HUES48 (cell line): ENCODE measurements around the gene DAPK2.

Source experiments
- H3K27ac ChIP-seq: one replicate; pipeline ENCODE4 v1.7.0; 2013; ENCODE audit warnings: low read depth, low read length, inconsistent platforms
- H3K27me3 ChIP-seq: 2 replicates; pipeline ENCODE4 v1.6.1; 2013; ENCODE audit warnings: mild to moderate bottlenecking, low read length; ENCODE audit not compliant: control insufficient read depth, insufficient read depth
- H3K36me3 ChIP-seq: 2 replicates; pipeline ENCODE4 v1.6.1; 2013; ENCODE audit warnings: low read length; ENCODE audit not compliant: control insufficient read depth, insufficient read depth
- H3K4me1 ChIP-seq: 2 replicates; pipeline ENCODE4 v1.6.1; 2013; ENCODE audit warnings: mild to moderate bottlenecking, low read length; ENCODE audit not compliant: control insufficient read depth, insufficient read depth
- H3K4me3 ChIP-seq: 2 replicates; pipeline ENCODE4 v1.5.1; 2013; ENCODE audit warnings: mild to moderate bottlenecking, low read depth, low read length
- H3K9ac ChIP-seq: 2 replicates; pipeline ENCODE4 v1.6.1; 2013; ENCODE audit warnings: mild to moderate bottlenecking, low read depth, low read length, moderate library complexity
- H3K9me3 ChIP-seq: 2 replicates; pipeline ENCODE4 v1.6.1; 2013; ENCODE audit warnings: low read length; ENCODE audit not compliant: control insufficient read depth, insufficient read depth

The DAPK2 gene

DNA sequence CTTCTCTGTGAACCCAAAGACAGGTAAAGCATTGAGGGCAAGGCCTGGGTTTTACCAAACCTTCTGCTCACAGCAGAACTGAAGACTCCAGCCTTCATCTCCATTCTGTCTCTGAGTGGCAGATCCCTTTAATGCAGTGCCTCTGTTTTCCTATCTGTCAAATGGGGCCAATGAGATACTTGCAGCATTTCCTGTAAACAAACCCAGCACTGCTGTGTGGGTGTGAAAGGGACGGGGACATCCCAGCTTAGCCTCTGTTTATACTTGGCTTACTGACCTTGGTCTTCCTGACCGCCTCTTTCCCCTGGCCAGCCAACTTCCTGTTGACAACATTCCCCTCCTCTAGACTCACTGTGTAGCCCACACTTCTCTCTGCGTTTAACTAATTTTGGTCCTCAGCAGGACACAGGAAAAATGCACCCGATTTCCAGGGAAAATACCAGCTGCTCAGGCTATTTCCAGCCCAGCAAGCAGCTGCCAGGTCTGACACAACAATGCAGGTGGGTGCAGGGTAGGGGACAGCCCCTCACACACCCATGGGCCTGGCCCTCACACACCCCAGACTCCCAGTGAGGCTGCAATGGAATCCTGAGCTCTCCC lies 106.7 kb downstream of the DAPK2 start:
- Histone ChIP-seq H3K4me3 (no peak overlapping the region), H3K36me3 (no peaks in the 10 kb centered on the region), H3K27me3 (no peaks in the 10 kb centered on the region), H3K9ac (no peak overlapping the region), H3K9me3 (no peaks in the 10 kb centered on the region), H3K27ac (no peak overlapping the region), H3K4me1 (no peaks in the 10 kb centered on the region)

DNA sequence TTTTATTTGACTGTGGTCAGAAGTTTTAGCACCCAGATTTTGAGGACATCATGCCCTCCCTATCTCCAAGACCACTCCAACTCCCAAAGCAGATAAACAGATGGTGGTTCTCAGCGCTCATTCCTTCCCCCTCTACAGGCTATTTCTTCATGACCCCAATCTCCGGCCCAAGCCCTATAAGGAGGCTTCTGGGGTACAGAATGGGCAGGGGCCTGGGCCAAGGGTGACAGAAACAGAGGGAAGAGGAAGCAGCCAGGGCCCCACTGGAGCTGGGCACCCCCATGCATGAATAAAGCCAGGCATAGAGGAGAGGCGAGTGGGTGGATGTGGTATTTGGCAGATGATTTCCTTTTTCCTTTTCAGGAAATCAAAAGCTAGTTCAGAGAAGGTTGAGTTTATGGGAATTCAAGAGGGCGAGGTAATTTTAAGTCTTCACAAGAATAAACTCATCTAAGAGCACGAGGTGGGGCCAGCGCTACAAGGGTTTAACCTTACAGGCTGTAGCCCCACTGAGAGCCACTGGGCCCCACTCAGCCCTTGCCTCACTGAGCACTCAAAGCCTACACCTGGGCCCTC lies 107.7 kb downstream of the DAPK2 start:
- H3K9me3 ChIP-seq = no peaks in the 10 kb centered on the region
- H3K4me3 ChIP-seq = no peak overlapping the region
- no peak overlapping the region for H3K9ac ChIP-seq
- H3K27ac ChIP-seq = no peak overlapping the region
- H3K27me3 ChIP-seq = no peaks in the 10 kb centered on the region
- no peaks in the 10 kb centered on the region for H3K4me1 ChIP-seq
- H3K36me3 ChIP-seq = no peaks in the 10 kb centered on the region

DNA sequence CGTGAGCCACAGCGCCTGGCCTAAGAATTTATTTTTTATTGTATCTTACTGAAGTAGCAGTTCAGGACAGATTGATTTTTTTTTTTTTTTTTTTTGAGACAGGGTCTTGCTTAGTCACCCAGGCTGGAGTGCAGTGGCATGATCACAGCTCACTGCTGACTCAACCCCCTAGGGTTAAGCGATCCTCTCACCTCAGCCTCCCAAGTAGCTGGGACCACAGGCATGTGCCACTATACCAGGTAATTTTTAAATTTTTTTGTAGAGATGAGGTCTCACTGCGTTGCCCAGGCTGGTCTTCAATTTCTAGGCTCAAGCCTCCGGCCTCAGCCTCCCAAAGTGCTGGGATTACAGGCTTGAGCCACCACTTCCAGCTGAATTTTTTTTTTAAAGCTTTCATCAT lies 112.8 kb downstream of the DAPK2 start:
- Histone ChIP-seq H3K36me3 (no peaks in the 10 kb centered on the region), H3K4me3 (no peak overlapping the region), H3K27ac (no peak overlapping the region)

DNA sequence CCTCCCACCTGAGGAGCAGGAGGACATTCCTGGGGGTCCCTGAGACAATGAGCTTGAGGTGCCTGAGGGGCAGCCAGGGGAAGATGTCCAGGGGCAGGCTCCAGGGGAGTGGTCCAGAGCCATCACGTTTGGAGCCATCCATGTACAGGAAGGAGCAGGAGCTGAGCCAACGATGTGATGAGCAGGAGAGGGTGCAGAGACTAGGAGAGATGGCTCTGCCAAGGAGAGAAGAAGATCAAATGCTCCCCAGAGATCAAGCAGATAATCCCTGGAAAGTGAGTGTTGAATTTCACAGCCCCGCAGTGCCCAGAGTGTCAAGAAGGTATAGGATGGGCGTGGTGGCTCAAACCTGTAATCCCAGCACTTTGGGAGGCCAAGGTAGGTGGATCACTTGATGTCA lies 114.7 kb downstream of the DAPK2 start:
- Histone ChIP-seq H3K9me3 (no peaks in the 10 kb centered on the region), H3K27me3 (no peaks in the 10 kb centered on the region), H3K4me1 (peaks cover 2% of the 10 kb centered on the region; the same call in 1 of the 2 replicates), H3K27ac (no peak overlapping the region), H3K36me3 (no peaks in the 10 kb centered on the region), H3K9ac (no peak overlapping the region), H3K4me3 (no peak overlapping the region)

More for the DNA sequence above, 112.8 kb downstream of the DAPK2 start:
- Histone ChIP-seq H3K27me3 (no peaks in the 10 kb centered on the region), H3K4me1 (peaks cover 2% of the 10 kb centered on the region; the same call in 1 of the 2 replicates), H3K9me3 (no peaks in the 10 kb centered on the region), H3K9ac (no peak overlapping the region)

DNA sequence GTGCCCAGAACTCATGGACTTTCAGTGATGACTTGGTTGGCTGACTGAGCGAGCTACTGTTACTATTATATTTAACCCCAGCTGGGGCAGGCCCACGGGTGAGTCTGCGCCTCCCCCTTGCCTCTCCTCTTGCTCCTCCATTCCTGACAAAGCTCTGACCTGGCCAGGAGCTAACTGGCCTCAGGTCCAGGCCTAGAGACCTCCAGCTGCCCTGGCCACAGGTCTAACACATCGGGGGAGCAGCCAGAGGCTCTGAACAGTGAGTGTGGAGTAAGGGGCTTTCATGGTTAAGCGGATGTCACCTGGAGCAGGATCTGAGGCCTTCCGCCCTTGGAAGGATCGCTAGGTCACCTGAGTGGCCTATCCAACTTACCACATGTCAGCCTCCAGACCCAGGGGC lies 116.3 kb downstream of the DAPK2 start:
- H3K4me1 ChIP-seq = peaks cover 2% of the 10 kb centered on the region; the same call in 1 of the 2 replicates
- H3K9ac ChIP-seq = no peak overlapping the region
- no peaks in the 10 kb centered on the region for H3K27me3 ChIP-seq

DNA sequence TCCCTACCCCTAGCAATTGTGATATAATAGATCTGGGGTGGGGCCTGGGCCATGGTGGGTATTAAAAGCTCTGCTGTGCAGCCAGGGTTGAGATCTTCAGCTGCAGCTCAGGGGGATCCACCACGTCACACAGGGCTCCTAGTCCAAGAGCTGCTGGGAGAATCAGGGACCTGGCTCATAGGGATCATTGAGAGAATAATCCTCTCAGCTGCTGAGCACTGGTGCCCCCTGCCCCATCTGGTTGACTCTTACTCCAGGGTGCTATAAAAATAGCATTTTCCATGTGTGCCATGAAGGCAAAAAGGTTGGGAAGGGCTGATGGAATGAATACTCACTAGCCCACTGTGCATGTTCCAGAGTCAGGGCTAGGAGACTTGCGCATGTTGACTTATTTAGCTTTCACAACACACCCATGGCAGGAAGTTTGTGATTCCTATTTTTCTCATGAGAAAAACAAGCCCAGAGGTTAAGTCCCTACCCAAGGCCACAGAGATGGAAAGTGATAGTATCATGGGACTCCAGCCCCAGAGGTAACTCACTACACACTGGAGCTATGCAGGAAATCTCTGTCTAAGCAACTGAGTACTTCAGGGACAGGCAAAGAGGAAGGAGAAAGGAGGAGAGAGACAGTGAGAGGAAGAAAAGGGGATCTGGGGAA lies 118.0 kb downstream of the DAPK2 start:
- no peak overlapping the region for H3K27ac ChIP-seq
- no peaks in the 10 kb centered on the region for H3K27me3 ChIP-seq
- no peak overlapping the region for H3K9ac ChIP-seq
- no peak overlapping the region for H3K4me3 ChIP-seq
- no peaks in the 10 kb centered on the region for H3K9me3 ChIP-seq
- no peaks in the 10 kb centered on the region for H3K36me3 ChIP-seq
- peaks cover 2% of the 10 kb centered on the region; the same call in 1 of the 2 replicates for H3K4me1 ChIP-seq

More for the DNA sequence above, 116.3 kb downstream of the DAPK2 start:
- no peak overlapping the region for H3K4me3 ChIP-seq
- H3K9me3 ChIP-seq = no peaks in the 10 kb centered on the region
- no peaks in the 10 kb centered on the region for H3K36me3 ChIP-seq
- H3K27ac ChIP-seq = no peak overlapping the region

DNA sequence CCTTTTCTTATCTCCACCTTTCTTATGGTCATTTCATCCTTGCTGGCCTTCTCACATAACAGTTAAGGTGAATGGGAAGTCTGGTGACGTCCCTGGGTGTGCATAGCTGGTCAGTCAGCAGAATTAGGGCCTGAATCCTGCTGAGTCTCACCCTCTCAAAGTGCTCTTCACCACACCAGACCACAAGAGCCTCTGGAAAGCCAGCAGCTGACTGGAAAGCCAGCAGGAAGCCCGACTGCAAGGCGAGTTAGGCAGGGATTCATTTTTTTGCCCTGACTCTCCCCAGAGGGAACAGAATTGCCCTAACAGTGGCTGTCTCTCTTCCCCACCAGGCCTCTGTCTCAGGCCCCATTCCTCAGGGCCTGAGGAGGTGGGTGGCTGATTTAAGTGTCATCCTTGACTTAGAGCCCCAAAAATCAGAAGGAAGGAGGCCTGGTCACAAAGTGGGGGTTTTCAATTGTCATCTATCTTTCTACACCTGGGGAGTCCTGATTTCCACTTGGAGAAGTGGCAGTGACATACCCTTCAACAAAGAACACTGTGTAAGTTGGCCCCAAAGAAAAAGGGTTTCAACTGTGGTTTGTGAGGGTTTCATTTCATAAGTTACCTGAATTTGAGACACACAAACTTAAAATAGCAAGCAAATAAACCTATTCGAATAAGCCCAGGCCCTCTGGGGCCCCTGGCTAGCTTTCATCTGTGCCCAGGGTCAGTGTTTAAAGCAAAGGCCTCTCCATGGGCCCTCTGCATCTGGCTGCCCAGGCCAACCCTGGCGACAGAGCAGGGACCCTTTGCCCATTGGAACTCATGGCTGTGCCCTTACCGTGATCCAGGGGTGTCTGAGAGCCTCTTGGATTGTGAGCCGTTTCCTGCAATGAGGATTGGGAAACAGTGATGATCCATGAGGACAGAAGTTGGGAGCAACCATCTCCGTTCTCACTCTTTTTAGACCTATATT lies 122.0 kb downstream of the DAPK2 start:
- H3K27me3 ChIP-seq = no peaks in the 10 kb centered on the region
- no peaks in the 10 kb centered on the region for H3K9me3 ChIP-seq
- no peak overlapping the region for H3K27ac ChIP-seq
- H3K9ac ChIP-seq = no peak overlapping the region
- no peak overlapping the region for H3K4me3 ChIP-seq
- H3K4me1 ChIP-seq = peaks cover 1% of the 10 kb centered on the region; the same call in 1 of the 2 replicates
- H3K36me3 ChIP-seq = no peaks in the 10 kb centered on the region

DNA sequence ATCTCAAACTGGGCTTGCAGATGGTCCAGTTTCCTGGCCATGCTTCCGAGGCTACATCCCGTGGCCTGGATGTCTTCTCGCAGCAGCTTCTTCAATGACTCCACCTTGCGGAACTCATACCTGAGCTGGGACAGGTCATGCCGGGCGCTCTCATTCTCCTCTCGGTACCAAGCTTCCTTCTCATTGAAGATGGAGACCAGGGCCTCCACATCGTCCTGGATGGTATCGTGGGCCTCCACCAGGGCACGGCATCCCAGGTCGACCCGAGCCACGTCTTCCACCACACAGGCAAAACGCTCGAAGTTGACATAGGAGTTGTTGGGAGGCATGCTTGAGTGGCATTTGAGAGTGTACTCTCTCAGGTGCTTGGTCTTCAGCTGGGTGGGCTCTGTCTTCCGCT lies 123.4 kb downstream of the DAPK2 start:
- peaks cover 4% of the 10 kb centered on the region for H3K4me1 ChIP-seq

DNA sequence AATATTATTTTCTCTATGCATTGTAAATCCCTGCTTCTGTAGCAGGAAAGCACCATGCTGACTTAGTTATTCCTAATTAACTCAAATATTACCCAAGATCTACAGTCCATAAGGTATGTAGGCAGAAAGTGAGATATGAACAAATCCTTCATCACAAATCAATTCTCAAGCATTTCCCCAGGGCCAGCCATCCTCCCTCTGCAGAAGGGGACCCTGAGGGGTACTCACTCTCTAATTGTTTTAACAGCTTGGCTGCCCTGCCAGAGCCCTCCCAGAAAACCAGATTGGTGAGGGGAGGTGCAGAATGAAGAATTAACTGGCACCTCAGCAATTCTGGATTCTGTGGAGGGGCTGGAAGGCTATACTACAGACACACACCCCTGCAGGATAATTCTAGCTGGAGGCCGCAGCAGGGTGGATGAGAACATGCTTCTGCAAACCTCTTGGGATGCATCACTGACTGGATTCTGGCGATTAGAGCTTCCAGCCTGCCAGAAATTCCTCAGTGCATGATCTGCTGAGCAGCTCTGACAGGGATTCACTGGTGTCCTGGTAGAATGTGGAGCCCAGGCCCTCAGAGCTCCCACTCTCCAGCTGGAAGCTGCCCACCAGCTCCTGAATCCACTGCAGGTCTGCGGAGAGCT lies 123.9 kb downstream of the DAPK2 start:
- Histone ChIP-seq H3K9me3 (no peaks in the 10 kb centered on the region), H3K9ac (no peak overlapping the region), H3K4me3 (no peak overlapping the region), H3K4me1 (peaks cover 9% of the 10 kb centered on the region), H3K27ac (no peak overlapping the region), H3K27me3 (no peaks in the 10 kb centered on the region), H3K36me3 (no peaks in the 10 kb centered on the region)

More for the DNA sequence above, 123.4 kb downstream of the DAPK2 start:
- no peaks in the 10 kb centered on the region for H3K36me3 ChIP-seq
- H3K9me3 ChIP-seq = no peaks in the 10 kb centered on the region
- no peak overlapping the region for H3K9ac ChIP-seq
- H3K27ac ChIP-seq = no peak overlapping the region
- no peaks in the 10 kb centered on the region for H3K27me3 ChIP-seq
- no peak overlapping the region for H3K4me3 ChIP-seq

DNA sequence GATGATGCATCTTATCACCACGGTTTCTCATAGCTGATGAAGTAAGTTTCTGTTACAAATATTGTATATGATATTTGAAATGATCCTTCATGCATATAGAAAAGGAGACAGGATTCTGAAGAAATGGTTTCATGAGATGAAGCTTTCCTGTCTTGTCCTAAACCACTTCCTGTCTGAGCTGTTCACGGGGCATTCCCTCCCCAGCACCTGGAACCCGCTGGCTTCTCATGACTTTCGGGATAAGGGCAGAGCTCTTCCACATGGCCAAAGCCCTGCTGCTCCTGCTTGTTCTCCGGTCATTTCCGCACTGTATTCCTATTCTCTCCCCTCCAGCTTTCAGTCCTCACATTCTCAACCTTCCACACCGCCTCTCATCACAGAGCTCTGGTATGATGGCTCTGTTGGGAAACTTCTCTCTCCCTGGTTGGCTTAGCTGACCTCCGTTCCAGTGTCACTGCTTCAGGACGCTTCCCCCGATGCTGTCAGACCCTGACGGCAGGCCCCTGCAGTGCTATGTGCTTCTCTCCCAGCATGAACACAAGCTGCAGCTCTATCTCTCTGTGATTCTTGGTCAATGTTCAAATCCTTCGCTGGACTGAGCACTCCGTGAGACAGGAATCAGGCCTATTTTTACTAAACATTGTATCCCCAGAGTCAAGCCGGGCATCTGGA lies 125.6 kb downstream of the DAPK2 start:
- H3K27me3 ChIP-seq = no peaks in the 10 kb centered on the region
- no peak overlapping the region for H3K4me3 ChIP-seq
- H3K4me1 ChIP-seq = peaks cover 21% of the 10 kb centered on the region
- no peak overlapping the region for H3K27ac ChIP-seq
- H3K9ac ChIP-seq = no peak overlapping the region
- H3K9me3 ChIP-seq = no peaks in the 10 kb centered on the region
- no peaks in the 10 kb centered on the region for H3K36me3 ChIP-seq
